H1 (cell line): ENCODE data around the gene H1-8. TPM values are rescaled to one million over a fixed set of nuclear protein-coding genes. Genes with fewer than 3 reads are reported as not detected.

Experiments used
- CTCF ChIA-PET: fragments of 300-600 bp; sonication (Branson Sonifier 250); formaldehyde crosslinking; loops from one replicate; lab custom pipeline; 2021; ENCODE audit not compliant: partially characterized antibody; lab: Charles Lee
- POLR2A ChIA-PET: fragments of 300-600 bp; sonication (Branson Sonifier 250); formaldehyde crosslinking; loops from one replicate; lab custom pipeline; 2021; ENCODE audit warnings: inconsistent platforms; ENCODE audit not compliant: partially characterized antibody; lab: Charles Lee
- DNase-seq, 2 experiments: peaks; one replicate each; pipeline versions ENCODE4 v3.0.0 to v3.0.0-alpha.2; 2010 to 2022; ENCODE audit warnings: low spot score in 2 of 2, low read depth in 1 of 2, mixed read lengths in 1 of 2
- FAIRE-seq: peaks from 2 replicates; lab custom pipeline; 2011; peaks lifted over from hg19 to GRCh38; lab: Jason Lieb, UNC
- H2AFZ ChIP-seq: 2 replicates; pipeline ENCODE4 v1.8.1; 2012; ENCODE audit warnings: low read length, inconsistent platforms
- H2AK5ac ChIP-seq: 2 replicates; pipeline ENCODE4 v1.6.1; 2013; ENCODE audit warnings: low read depth, low read length
- H2BK120ac ChIP-seq: replicated peaks from 2 replicates; pipeline ENCODE3; 2013; ENCODE audit warnings: low read depth, low read length, inconsistent platforms
- H2BK12ac ChIP-seq: 2 replicates; pipeline ENCODE4 v1.6.1; 2013; ENCODE audit warnings: low read depth, low read length
- H2BK15ac ChIP-seq: 2 replicates; pipeline ENCODE4 v1.6.1; 2013; ENCODE audit warnings: low read length
- H2BK20ac ChIP-seq: 2 replicates; pipeline ENCODE4 v1.6.1; 2013; ENCODE audit warnings: low read length
- H2BK5ac ChIP-seq: 2 replicates; pipeline ENCODE4 v1.6.1; 2013; ENCODE audit warnings: low read depth, low read length
- H3K14ac ChIP-seq: 2 replicates; pipeline ENCODE4 v1.6.1; 2013; ENCODE audit warnings: inconsistent platforms; ENCODE audit not compliant: insufficient read length
- H3K18ac ChIP-seq: 2 replicates; pipeline ENCODE4 v1.6.1; 2013; ENCODE audit warnings: low read length; ENCODE audit errors: extremely low read depth
- H3K23ac ChIP-seq: 2 replicates; pipeline ENCODE4 v1.6.1; 2013; ENCODE audit warnings: inconsistent platforms; ENCODE audit not compliant: insufficient read length
- H3K23me2 ChIP-seq: 2 replicates; pipeline ENCODE4 v1.6.1; 2013; ENCODE audit warnings: low read depth, low read length
- H3K27ac ChIP-seq: 2 replicates; pipeline ENCODE4 v1.6.1; 2011; ENCODE audit warnings: low read depth, low read length, inconsistent platforms
- H3K27me3 ChIP-seq, 4 experiments: replicated peaks in 1 of 4; 1 replicate in 1 of 4; 2 replicates in 3 of 4; pipeline versions ENCODE4 v1.6.1 to v1.8.1; 2011 to 2013; ENCODE audit warnings: low read length in 3 of 4, mild to moderate bottlenecking in 3 of 4, inconsistent platforms in 2 of 4, mixed read lengths in 2 of 4, moderate library complexity in 1 of 4; ENCODE audit not compliant: control insufficient read depth in 3 of 4, insufficient read depth in 3 of 4; ENCODE audit errors: extremely low read depth in 1 of 4
- H3K36me3 ChIP-seq, 4 experiments: 2 replicates each; pipeline versions ENCODE4 v1.6.1 to v1.8.1; 2011 to 2013; ENCODE audit warnings: mild to moderate bottlenecking in 4 of 4, low read length in 3 of 4, moderate library complexity in 2 of 4, control low read depth in 1 of 4, inconsistent platforms in 1 of 4; ENCODE audit not compliant: insufficient read depth in 4 of 4, control insufficient read depth in 2 of 4
- H3K4ac ChIP-seq: replicated peaks from 2 replicates; pipeline ENCODE3; 2013; ENCODE audit warnings: low read length, low read depth, mixed read lengths, inconsistent platforms; ENCODE audit not compliant: insufficient read length
- H3K4me1 ChIP-seq, 4 experiments: replicated peaks in 1 of 4; 1 replicate in 1 of 4; 2 replicates in 3 of 4; pipeline versions ENCODE4 v1.6.1 to v1.8.1; 2011 to 2013; ENCODE audit warnings: low read length in 3 of 4, inconsistent platforms in 2 of 4, mixed read lengths in 1 of 4; ENCODE audit not compliant: insufficient read depth in 4 of 4, control insufficient read depth in 3 of 4
- H3K4me2 ChIP-seq, 2 experiments: 2 replicates each; pipeline versions ENCODE4 v1.6.1 to v1.8.1; 2011 to 2013; ENCODE audit warnings: low read depth in 2 of 2, low read length in 2 of 2, control low read depth in 1 of 2, inconsistent platforms in 1 of 2, mild to moderate bottlenecking in 1 of 2; ENCODE audit not compliant: insufficient read depth in 1 of 2
- H3K4me3 ChIP-seq, 4 experiments: fragments of 200-600, 300-600 bp in 1 of 4; sonication (generic), shearing (Covaris generic), sonication (Bioruptor Twin) in 1 of 4; 2 replicates each; pipeline versions ENCODE4 v1.5.1 to v1.8.1; 2011 to 2016; ENCODE audit warnings: low read length in 4 of 4, low read depth in 3 of 4, control low read depth in 2 of 4, inconsistent platforms in 2 of 4, mild to moderate bottlenecking in 2 of 4, mixed read lengths in 1 of 4, moderate library complexity in 1 of 4; ENCODE audit not compliant: insufficient read depth in 2 of 4; ENCODE audit errors: extremely low read depth in 1 of 4
- H3K56ac ChIP-seq: replicated peaks from 2 replicates; pipeline ENCODE3; 2013; ENCODE audit warnings: low read depth, mild to moderate bottlenecking, mixed read lengths, low read length, inconsistent platforms; ENCODE audit not compliant: insufficient read length
- H3K79me1 ChIP-seq: 2 replicates; pipeline ENCODE4 v1.6.1; 2013; ENCODE audit warnings: low read depth, low read length, control low read depth
- H3K79me2 ChIP-seq, 2 experiments: 2 replicates each; pipeline versions ENCODE4 v1.6.1 to v1.8.1; 2012 to 2013; ENCODE audit warnings: low read length in 2 of 2, mild to moderate bottlenecking in 2 of 2, inconsistent platforms in 1 of 2; ENCODE audit not compliant: insufficient read depth in 2 of 2, control insufficient read depth in 1 of 2
- H3K9ac ChIP-seq, 4 experiments: replicated peaks in 1 of 4; 1 replicate in 1 of 4; 2 replicates in 3 of 4; pipeline versions ENCODE4 v1.6.1 to v1.8.1; 2011 to 2013; ENCODE audit warnings: low read depth in 3 of 4, low read length in 3 of 4, control low read depth in 2 of 4, mild to moderate bottlenecking in 2 of 4, moderate library complexity in 2 of 4, inconsistent platforms in 1 of 4; ENCODE audit errors: extremely low read depth in 1 of 4
- H3K9me3 ChIP-seq, 2 experiments: 2 replicates each; pipeline versions ENCODE4 v1.6.1 to v1.8.1; 2012 to 2013; ENCODE audit warnings: mild to moderate bottlenecking in 2 of 2, moderate library complexity in 2 of 2, control low read depth in 1 of 2, inconsistent platforms in 1 of 2, low read depth in 1 of 2, low read length in 1 of 2, mixed read lengths in 1 of 2; ENCODE audit not compliant: insufficient read depth in 2 of 2
- H4K20me1 ChIP-seq, 2 experiments: replicated peaks in 1 of 2; 2 replicates each; pipeline versions ENCODE3 to v1.8.1; 2011 to 2013; ENCODE audit warnings: inconsistent platforms in 2 of 2, low read length in 2 of 2, mild to moderate bottlenecking in 1 of 2; ENCODE audit not compliant: insufficient read depth in 2 of 2, control insufficient read depth in 1 of 2
- H4K5ac ChIP-seq: 2 replicates; pipeline ENCODE4 v1.6.1; 2013; ENCODE audit warnings: low read length, low read depth, mixed read lengths, inconsistent platforms; ENCODE audit not compliant: insufficient read length
- H4K8ac ChIP-seq: 2 replicates; pipeline ENCODE4 v1.8.0; 2013; ENCODE audit warnings: mild to moderate bottlenecking, moderate library complexity, low read length, inconsistent platforms; ENCODE audit not compliant: insufficient read depth; ENCODE audit errors: extremely low read depth
- H4K91ac ChIP-seq: replicated peaks from 2 replicates; pipeline ENCODE3; 2013; ENCODE audit warnings: low read length, mixed read lengths, inconsistent platforms; ENCODE audit not compliant: insufficient read length
- CTCF ChIP-seq, 3 experiments: IDR thresholded peaks; 1 replicate in 2 of 3; 2 replicates in 1 of 3; pipeline versions ENCODE4 v1.5.1 to v1.6.1; 2011; ENCODE audit warnings: low read length in 3 of 3, mild to moderate bottlenecking in 3 of 3, inconsistent platforms in 2 of 3, low read depth in 1 of 3, moderate library complexity in 1 of 3; ENCODE audit not compliant: insufficient read depth in 1 of 3; ENCODE audit errors: control extremely low read depth in 1 of 3
- HDAC6 ChIP-seq: IDR thresholded peaks from one replicate; pipeline ENCODE4 v1.7.1; 2012; ENCODE audit warnings: low read depth, mild to moderate bottlenecking, inconsistent platforms, low read length, moderate library complexity
- RNF2 ChIP-seq: fragments of 200-900, 300-1000 bp; sonication (generic); IDR thresholded peaks from 2 replicates; pipeline ENCODE4 v1.7.1; 2016; ENCODE audit warnings: borderline replicate concordance, low read depth, mild to moderate bottlenecking, antibody characterized with exemption, low read length; ENCODE audit not compliant: poor library complexity, severe bottlenecking; ENCODE audit errors: missing control alignments
- SIRT6 ChIP-seq: IDR thresholded peaks from one replicate; pipeline ENCODE4 v1.7.1; 2012; ENCODE audit warnings: low read length, inconsistent platforms
- SP2 ChIP-seq: IDR thresholded peaks from 2 replicates; pipeline ENCODE4 v1.6.1; 2012; ENCODE audit warnings: mild to moderate bottlenecking, low read length, inconsistent platforms
- SUZ12 ChIP-seq: fragments of 200-600 bp; sonication (generic); IDR thresholded peaks from 2 replicates; pipeline ENCODE4 v1.6.1; 2012; ENCODE audit warnings: mild to moderate bottlenecking, inconsistent platforms, low read length, moderate library complexity, mixed read lengths
- TBP ChIP-seq: IDR thresholded peaks from 2 replicates; pipeline ENCODE4 v1.6.1; 2011; ENCODE audit warnings: low read depth, low read length, improper control_type of control experiment
- TCF12 ChIP-seq: IDR thresholded peaks from 2 replicates; pipeline ENCODE4 v1.6.1; 2011; ENCODE audit warnings: low read depth, mild to moderate bottlenecking, low read length
- USF2 ChIP-seq: IDR thresholded peaks from 2 replicates; pipeline ENCODE4 v1.6.1; 2011; ENCODE audit warnings: low read length, improper control_type of control experiment
- ZNF274 ChIP-seq: IDR thresholded peaks from 2 replicates; pipeline ENCODE4 v1.7.0; 2012; ENCODE audit warnings: low read length, borderline replicate concordance; ENCODE audit errors: extremely low read depth
- WGBS, 2 experiments: shearing (Covaris generic) in 1 of 2; methylation state at CpG; one replicate each; pipeline versions ENCODE4 v1.1.6 to v1.1.7; 2013 to 2015; ENCODE audit warnings: low lambda C conversion rate in 2 of 2, mixed read lengths in 2 of 2, inconsistent platforms in 1 of 2, low coverage in 1 of 2, missing lambda C conversion rate in 1 of 2; ENCODE audit not compliant: insufficient replicate concordance in 2 of 2, insufficient coverage in 1 of 2, insufficient read length in 1 of 2; ENCODE audit errors: extremely low coverage in 1 of 2, missing lambda C conversion rate in 1 of 2; 5-methylcytosine and 5-hydroxymethylcytosine counted together
- polyA plus RNA-seq, 7 experiments: library from polyadenylated mRNA; depleted of rRNA in 3 of 7; stranded (reverse) in 5 of 7; unstranded in 2 of 7; fragments of >200 nt in 5 of 7; fragments of 200-250 nt in 2 of 7; gene quantifications; 1 replicate in 5 of 7; 2 replicates in 1 of 7; 4 replicates in 1 of 7; pipeline versions ENCODE4 v1.2.1 to v1.2.3, GENCODE V29; 2011 to 2013; ENCODE audit warnings: missing spikeins in 2 of 7, mixed read lengths in 2 of 7
- total RNA-seq: library from RNA; stranded (reverse); fragmentation: NEBNext Ultra II Directional; extraction: Animal tissue kit (Norgen Biotek cat#: 25700); gene quantifications from 2 replicates; pipeline ENCODE4 v1.2.1, GENCODE V29; 2021

Gene H1-8
- total and polyA plus RNA-seq, 2 of the 8 experiments (the other 6 are each of a cell fraction or from before 2014, with no cell fraction given), result not detected

GRCh38 chr3:129513705-129514104 lies 29.3 kb upstream of the H1-8 start:
- ChIA-PET CTCF (interaction anchor here (1.4 to 1.9 kb wide), 3 partner anchors 10 to 32 kb away, joined by 4 to 8 read pairs (median 5); no protein-coding TSS in a partner anchor), POLR2A (interaction anchor here (1.2 to 1.5 kb wide), 2 partner anchors 13 to 21 kb away, joined by 3 to 5 read pairs; no protein-coding TSS in a partner anchor)
- H2BK12ac ChIP-seq, result no peak overlapping the region
- no peak overlapping the region for H3K14ac ChIP-seq
- H2BK15ac ChIP-seq, result no peak overlapping the region
- no peak overlapping the region for H2AFZ ChIP-seq
- H3K79me2 ChIP-seq, result no peaks in the 10 kb centered on the region
- no peak overlapping the region for H4K91ac ChIP-seq
- no peak for DNase-seq
- no peak overlapping the region for H2BK120ac ChIP-seq
- H2BK5ac ChIP-seq, result no peak overlapping the region
- no peaks in the 10 kb centered on the region for H3K9me3 ChIP-seq
- H3K4ac ChIP-seq, result no peak overlapping the region
- no peak for FAIRE-seq
- H3K4me3 ChIP-seq, result no peak overlapping the region
- H3K79me1 ChIP-seq, result no peaks in the 10 kb centered on the region
- H3K4me1 ChIP-seq, result no peaks in the 10 kb centered on the region
- no peak overlapping the region for H4K5ac ChIP-seq
- H2BK20ac ChIP-seq, result no peak overlapping the region
- H3K27ac ChIP-seq, result no peak overlapping the region
- H2AK5ac ChIP-seq, result no peak overlapping the region
- no peak overlapping the region for H4K8ac ChIP-seq
- H3K9ac ChIP-seq, result no peak overlapping the region
- H3K4me2 ChIP-seq, result no peak overlapping the region
- H3K36me3 ChIP-seq, result peaks cover 0 to 2% (median 0%) of the 10 kb centered on the region in 4 experiments; a peak in 2 of 8 replicates
- no peak overlapping the region for H3K56ac ChIP-seq
- H3K27me3 ChIP-seq, result no peaks in the 10 kb centered on the region
- H3K18ac ChIP-seq, result no peak overlapping the region
- no peak overlapping the region for H3K23ac ChIP-seq
- no peaks in the 10 kb centered on the region for H3K23me2 ChIP-seq
- 90% methylated on average over 8 of the region's 8 CpGs; no CpG with 5 or more reads in 1 of the 2 experiments for WGBS, 2 experiments
- no peaks in the 10 kb centered on the region for H4K20me1 ChIP-seq
- no peak for TF ChIP-seq HDAC6
- TF ChIP-seq CTCF (IDR thresholded peaks at IDR 0.05; ENCODE audit: control extremely low read depth in 1 of 3, insufficient read depth in 1 of 3, low read depth in 1 of 3, low read length in 3 of 3), result no peak
- TF ChIP-seq SUZ12, result no peak
- no peak for TF ChIP-seq TCF12
- TF ChIP-seq USF2, result no peak
- TF ChIP-seq SP2, result no peak
- no peak for TF ChIP-seq SIRT6
- TF ChIP-seq RNF2, result no peak
- no peak for TF ChIP-seq TBP
- no peak for TF ChIP-seq ZNF274
